K562 (cell line): ENCODE results near the gene SV2A. TPM values are rescaled to one million over a fixed set of nuclear protein-coding genes. Genes with fewer than 3 reads are reported as not detected.

Source experiments
- CREB3L1 ChIP-seq: fragments of 450-650 bp; IDR thresholded peaks from 2 replicates; pipeline ENCODE4 v1.6.1; 2014; ENCODE audit warnings: low read depth, mild to moderate bottlenecking, moderate library complexity, borderline replicate concordance
- CTBP1 ChIP-seq: fragments of 450-650 bp; IDR thresholded peaks from 2 replicates; pipeline ENCODE4 v1.6.1; 2016; ENCODE audit warnings: borderline replicate concordance
- ELK1 ChIP-seq: sonication (generic); formaldehyde crosslinking; IDR thresholded peaks from 2 replicates; pipeline ENCODE4 v1.8.1; 2022; ENCODE audit warnings: missing genetic modification reagents
- KDM2B ChIP-seq: fragments of 250-450 bp; sonication (Bioruptor Pico); IDR thresholded peaks from 2 replicates; pipeline ENCODE4 v1.8.0; 2021; ENCODE audit warnings: mild to moderate bottlenecking, moderate library complexity
- MIER1 ChIP-seq: fragments of 450-650 bp; IDR thresholded peaks from 2 replicates; pipeline ENCODE4 v1.6.1; 2016; ENCODE audit warnings: antibody characterized with exemption, mild to moderate bottlenecking, low read depth
- NCOA2 ChIP-seq, 2 experiments: fragments of 450-650 bp; IDR thresholded peaks; 2 replicates each; pipeline ENCODE4 v1.6.1; 2018; ENCODE audit warnings: mild to moderate bottlenecking in 2 of 2, moderate library complexity in 1 of 2; ENCODE audit not compliant: partially characterized antibody in 2 of 2
- RFX7 ChIP-seq: fragments of 250-450 bp; sonication (Bioruptor Pico); IDR thresholded peaks from 2 replicates; pipeline ENCODE4 v1.5.1; 2021; ENCODE audit warnings: mild to moderate bottlenecking
- SIN3B ChIP-seq: fragments of 450-650 bp; IDR thresholded peaks from 2 replicates; pipeline ENCODE4 v1.6.1; 2017; ENCODE audit warnings: low read depth, mild to moderate bottlenecking, moderate library complexity
- TCF7L2 ChIP-seq: fragments of 150-350 bp; IDR thresholded peaks from 2 replicates; pipeline ENCODE4 v1.6.1; 2016; ENCODE audit warnings: low read depth, mild to moderate bottlenecking, low read length, moderate library complexity
- ZFX ChIP-seq: sonication (generic); formaldehyde crosslinking; IDR thresholded peaks from 2 replicates; pipeline ENCODE4 v1.8.0; 2022; ENCODE audit warnings: mild to moderate bottlenecking, missing genetic modification reagents, moderate library complexity
- ZNF143 ChIP-seq: sonication (generic); formaldehyde crosslinking; IDR thresholded peaks from 2 replicates; pipeline ENCODE4 v1.9.0; 2022; ENCODE audit warnings: mild to moderate bottlenecking, missing genetic modification reagents
- ZNF253 ChIP-seq: fragments of 250-450 bp; sonication (Bioruptor Pico); conservative IDR thresholded peaks from 2 replicates; pipeline ENCODE4 v1.6.1; 2021; ENCODE audit warnings: mild to moderate bottlenecking
- polyA plus RNA-seq, 8 experiments: library from polyadenylated mRNA; depleted of rRNA in 4 of 8; stranded (reverse) in 5 of 8; unstranded in 3 of 8; fragments of >200 nt; fragmentation: Nextera tagmentation in 2 of 8; fragmentation: Illumina TruSeq in 1 of 8; extraction: Ambion mirVana in 2 of 8; extraction: Trizol in 1 of 8; gene quantifications; 2 replicates each; pipeline versions ENCODE4 v1.2.1 to v1.2.3, GENCODE V29; 2011 to 2014; ENCODE audit warnings: inconsistent platforms in 1 of 8, missing spikeins in 1 of 8
- total RNA-seq, 7 experiments: library from RNA; depleted of rRNA in 6 of 7; stranded (reverse); fragments of >200 nt in 6 of 7; fragmentation: Illumina TruSeq in 2 of 7; extraction: Trizol in 2 of 7; gene quantifications; 2 replicates each; pipeline versions ENCODE4 v1.2.1 to v1.2.3, GENCODE V29; 2011 to 2021; ENCODE audit warnings: low replicate concordance in 1 of 7
- TF ChIP-seq, protein P1 (sequence below), 2 experiments: IDR thresholded peaks in 1 of 2; conservative IDR thresholded peaks in 1 of 2; 2 replicates each; pipeline ENCODE4 v1.6.1; 2016; ENCODE audit warnings: low read depth in 2 of 2, mild to moderate bottlenecking in 1 of 2, missing compliant biosample characterization in 1 of 2, missing genetic modification characterization in 1 of 2, moderate library complexity in 1 of 2
- TF ChIP-seq, protein P2 (sequence below): sonication (generic); formaldehyde crosslinking; IDR thresholded peaks from 2 replicates; pipeline ENCODE4 v1.8.0; 2022; ENCODE audit warnings: mild to moderate bottlenecking, missing genetic modification reagents

SV2A gene
- total and polyA plus RNA-seq, 9 of the 15 experiments (the other 6 are each of a cell fraction or from before 2014, with no cell fraction given): 0.07 to 0.22 (median 0.11) TPM; not detected in 1

- TF ChIP-seq ZNF143 (CRISPR knock-in tag) (0 out of 2 replicates have a peak, but pooled peaks have one; percentile 9), KDM2B (no peak), ZFX (CRISPR knock-in tag) (no peak), ZNF253 (CRISPR knock-in tag) (no peak), RFX7 (0 out of 2 replicates have a peak, but pooled peaks have one; percentile 3), TCF7L2 (no peak), SIN3B (no peak), NCOA2 (IDR thresholded peaks at IDR 0.05; ENCODE audit: partially characterized antibody in 2 of 2) (no peak), CTBP1 (peak; percentile 62; the same call in 1 of the 2 replicates), MIER1 (peak; percentile 60; the same call in 1 of the 2 replicates), ELK1 (CRISPR knock-in tag) (no peak), CREB3L1 (peak; percentile 31)
- TF ChIP-seq, protein P1, sequence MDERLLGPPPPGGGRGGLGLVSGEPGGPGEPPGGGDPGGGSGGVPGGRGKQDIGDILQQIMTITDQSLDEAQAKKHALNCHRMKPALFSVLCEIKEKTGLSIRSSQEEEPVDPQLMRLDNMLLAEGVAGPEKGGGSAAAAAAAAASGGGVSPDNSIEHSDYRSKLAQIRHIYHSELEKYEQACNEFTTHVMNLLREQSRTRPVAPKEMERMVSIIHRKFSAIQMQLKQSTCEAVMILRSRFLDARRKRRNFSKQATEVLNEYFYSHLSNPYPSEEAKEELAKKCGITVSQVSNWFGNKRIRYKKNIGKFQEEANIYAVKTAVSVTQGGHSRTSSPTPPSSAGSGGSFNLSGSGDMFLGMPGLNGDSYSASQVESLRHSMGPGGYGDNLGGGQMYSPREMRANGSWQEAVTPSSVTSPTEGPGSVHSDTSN (CRISPR knock-in tag; IDR thresholded peaks at IDR 0.05; ENCODE audit: low read depth): no peak
- TF ChIP-seq, protein P1 (tag; conservative IDR thresholded peaks at IDR 0.05; ENCODE audit: low read depth): peak; percentile 16
- TF ChIP-seq, protein P2, sequence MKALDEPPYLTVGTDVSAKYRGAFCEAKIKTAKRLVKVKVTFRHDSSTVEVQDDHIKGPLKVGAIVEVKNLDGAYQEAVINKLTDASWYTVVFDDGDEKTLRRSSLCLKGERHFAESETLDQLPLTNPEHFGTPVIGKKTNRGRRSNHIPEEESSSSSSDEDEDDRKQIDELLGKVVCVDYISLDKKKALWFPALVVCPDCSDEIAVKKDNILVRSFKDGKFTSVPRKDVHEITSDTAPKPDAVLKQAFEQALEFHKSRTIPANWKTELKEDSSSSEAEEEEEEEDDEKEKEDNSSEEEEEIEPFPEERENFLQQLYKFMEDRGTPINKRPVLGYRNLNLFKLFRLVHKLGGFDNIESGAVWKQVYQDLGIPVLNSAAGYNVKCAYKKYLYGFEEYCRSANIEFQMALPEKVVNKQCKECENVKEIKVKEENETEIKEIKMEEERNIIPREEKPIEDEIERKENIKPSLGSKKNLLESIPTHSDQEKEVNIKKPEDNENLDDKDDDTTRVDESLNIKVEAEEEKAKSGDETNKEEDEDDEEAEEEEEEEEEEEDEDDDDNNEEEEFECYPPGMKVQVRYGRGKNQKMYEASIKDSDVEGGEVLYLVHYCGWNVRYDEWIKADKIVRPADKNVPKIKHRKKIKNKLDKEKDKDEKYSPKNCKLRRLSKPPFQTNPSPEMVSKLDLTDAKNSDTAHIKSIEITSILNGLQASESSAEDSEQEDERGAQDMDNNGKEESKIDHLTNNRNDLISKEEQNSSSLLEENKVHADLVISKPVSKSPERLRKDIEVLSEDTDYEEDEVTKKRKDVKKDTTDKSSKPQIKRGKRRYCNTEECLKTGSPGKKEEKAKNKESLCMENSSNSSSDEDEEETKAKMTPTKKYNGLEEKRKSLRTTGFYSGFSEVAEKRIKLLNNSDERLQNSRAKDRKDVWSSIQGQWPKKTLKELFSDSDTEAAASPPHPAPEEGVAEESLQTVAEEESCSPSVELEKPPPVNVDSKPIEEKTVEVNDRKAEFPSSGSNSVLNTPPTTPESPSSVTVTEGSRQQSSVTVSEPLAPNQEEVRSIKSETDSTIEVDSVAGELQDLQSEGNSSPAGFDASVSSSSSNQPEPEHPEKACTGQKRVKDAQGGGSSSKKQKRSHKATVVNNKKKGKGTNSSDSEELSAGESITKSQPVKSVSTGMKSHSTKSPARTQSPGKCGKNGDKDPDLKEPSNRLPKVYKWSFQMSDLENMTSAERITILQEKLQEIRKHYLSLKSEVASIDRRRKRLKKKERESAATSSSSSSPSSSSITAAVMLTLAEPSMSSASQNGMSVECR (CRISPR knock-in tag): peak; percentile 79
Observed at GRCh38 chr1:149888247-149888998, 29.2 kb downstream of the SV2A start (continued).
